NCI-H2029 (cell line): ENCODE measurements around the gene TXNDC15.
"Not testable (repeated sequence)": the region's sequence is repeated elsewhere in the genome, so short reads cannot be mapped to it uniquely, and the experiment has no call there.

Experiments used
- DNase-seq: peaks from one replicate; lab custom pipeline; 2025; lab: John Stamatoyannopoulos, UW

Gene TXNDC15

DNA sequence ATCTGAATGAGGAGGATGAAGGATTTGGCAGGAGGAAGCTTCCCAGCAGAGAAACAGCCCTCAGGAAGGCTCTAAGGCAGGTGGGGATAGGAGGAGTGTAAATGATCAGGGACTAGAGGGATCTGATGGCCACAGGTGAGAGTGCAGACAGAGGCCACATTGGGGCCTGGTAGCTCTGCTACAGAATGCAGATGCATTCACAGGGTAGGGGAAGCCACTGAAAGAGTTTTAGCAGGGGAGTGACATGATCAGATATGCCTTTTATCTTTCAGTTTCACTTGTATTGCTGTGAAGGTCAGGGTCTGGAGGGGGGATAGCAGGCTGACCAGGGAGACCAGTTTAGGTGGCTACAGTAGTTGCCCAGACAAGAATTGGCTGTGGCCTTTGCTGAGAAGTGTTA, 3.0 kb downstream of the TXNDC15 start:
- no peak for DNase-seq

DNA sequence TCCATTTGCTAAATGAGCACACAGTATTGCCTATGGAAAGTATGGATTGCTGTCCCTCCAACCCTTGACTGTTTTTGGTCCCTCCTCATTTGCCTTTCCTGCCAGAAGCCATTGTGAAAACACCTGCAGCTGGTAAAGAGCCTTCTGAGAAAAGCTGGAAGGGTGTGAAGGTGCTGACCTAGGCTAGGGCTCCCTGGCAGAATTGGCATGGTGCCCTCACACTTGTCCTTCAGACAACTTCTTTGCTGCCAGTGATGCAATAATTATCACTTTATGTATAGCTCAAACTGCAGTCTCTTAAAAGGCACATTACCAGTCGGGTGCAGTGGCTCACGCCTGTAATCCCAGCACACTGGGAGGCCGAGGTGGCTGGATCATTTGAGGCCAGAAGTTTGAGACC, 4.2 kb downstream of the TXNDC15 start:
- DNase-seq = peak; percentile 58

DNA sequence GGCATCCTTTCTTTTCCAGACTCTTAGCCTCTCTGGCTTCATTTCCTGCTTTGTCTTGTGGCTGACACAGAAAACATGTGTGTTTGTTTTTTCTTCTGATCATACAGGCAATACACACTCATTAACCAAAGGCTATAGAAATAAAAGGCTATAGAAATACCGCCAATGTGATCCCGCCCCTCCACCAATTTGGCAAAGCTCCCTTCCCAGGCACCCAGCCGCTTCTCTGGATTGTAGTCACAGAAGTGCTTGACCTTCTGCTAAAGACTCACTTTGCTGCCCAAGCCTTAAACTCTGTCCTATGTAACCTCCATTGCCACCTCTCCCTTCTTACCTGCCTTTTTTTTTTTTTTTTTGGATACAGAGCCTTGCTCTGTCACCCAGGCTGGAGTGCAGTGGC, 5.3 kb downstream of the TXNDC15 start:
- DNase-seq = peak; percentile 53

DNA sequence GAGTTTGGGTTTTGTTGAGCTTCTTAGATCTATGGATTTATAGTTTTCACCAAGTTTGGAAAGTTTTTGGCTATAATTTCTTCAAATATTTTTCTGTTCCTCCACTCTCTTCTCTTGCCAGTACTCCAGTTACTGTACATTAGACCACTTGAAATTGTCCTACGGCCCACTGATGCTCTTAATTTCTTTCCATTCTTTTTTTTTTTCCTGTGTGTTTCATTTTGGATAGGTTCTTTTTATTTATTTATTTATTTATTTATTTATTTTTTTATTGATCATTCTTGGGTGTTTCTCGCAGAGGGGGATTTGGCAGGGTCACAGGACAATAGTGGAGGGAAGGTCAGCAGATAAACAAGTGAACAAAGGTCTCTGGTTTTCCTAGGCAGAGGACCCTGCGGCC, 6.8 kb downstream of the TXNDC15 start:
- not testable (repeated sequence) for DNase-seq

DNA sequence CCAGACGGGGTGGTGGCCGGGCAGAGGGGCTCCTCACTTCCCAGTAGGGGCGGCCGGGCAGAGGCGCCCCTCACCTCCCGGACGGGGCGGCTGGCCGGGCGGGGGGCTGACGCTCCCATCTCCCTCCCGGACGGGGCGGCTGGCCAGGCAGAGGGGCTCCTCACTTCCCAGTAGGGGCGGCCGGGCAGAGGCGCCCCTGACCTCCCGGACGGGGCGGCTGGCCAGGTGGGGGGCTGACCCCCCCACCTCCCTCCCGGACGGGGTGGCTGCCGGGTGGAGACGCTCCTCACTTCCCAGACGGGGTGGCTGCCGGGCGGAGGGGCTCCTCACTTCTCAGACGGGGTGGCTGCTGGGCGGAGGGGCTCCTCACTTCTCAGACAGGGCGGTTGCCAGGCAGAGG, 7.5 kb downstream of the TXNDC15 start:
- DNase-seq = not testable (repeated sequence)

DNA sequence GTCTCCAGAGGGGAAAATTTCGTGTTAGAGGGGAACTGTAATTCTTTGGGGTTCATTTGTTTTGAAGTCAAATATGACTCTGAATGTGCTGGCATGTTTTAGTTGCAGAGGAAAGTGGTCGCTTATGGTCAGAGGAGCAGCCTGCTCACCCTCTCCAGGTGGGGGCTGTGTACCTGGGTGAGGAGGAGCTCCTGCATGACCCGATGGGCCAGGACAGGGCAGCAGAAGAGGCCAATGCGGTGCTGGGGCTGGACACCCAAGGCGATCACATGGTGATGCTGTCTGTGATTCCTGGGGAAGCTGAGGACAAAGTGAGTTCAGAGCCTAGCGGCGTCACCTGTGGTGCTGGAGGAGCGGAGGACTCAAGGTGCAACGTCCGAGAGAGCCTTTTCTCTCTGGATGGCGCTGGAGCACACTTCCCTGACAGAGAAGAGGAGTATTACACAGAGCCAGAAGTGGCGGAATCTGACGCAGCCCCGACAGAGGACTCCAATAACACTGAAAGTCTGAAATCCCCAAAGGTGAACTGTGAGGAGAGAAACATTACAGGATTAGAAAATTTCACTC, 13.5 kb downstream of the TXNDC15 start:
- no peak for DNase-seq

DNA sequence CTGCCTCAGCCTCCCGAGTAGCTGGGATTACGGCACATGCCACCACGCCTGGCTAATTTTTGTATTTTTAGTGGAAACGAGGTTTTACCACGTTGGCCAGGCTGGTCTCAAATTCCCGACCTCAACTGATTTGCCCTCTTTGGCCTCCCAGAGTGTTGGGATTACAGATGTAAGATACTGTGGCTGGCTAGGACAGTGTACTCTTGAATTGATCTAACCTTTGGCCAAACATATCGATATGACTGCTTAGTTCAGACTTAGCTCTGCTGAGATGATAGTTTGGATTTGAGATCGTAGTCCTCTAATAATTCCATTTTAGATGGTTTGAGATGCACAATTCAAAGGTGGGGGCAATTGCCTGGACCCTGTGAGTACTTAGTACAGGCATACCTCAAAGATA, 15.2 kb downstream of the TXNDC15 start:
- no peak for DNase-seq

DNA sequence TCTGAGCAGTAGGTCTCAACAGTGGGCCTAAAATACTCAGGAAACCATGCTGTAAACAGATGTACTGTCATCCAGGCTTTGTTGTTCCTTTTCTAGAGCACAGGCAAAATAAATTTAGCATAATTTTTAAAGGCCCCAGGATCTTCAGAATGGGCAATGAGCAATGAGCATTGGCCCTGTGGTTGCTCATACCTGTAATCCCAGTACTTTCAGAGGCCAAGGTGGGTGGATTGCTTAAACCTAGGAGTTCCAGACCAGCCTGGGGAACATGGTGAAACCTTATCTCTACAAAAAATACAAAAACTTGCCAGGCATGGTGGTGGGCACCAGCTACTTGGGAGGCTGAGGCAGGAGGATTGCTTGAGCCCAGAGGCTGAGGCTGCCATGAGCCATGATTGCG, 17.3 kb downstream of the TXNDC15 start:
- no peak for DNase-seq

DNA sequence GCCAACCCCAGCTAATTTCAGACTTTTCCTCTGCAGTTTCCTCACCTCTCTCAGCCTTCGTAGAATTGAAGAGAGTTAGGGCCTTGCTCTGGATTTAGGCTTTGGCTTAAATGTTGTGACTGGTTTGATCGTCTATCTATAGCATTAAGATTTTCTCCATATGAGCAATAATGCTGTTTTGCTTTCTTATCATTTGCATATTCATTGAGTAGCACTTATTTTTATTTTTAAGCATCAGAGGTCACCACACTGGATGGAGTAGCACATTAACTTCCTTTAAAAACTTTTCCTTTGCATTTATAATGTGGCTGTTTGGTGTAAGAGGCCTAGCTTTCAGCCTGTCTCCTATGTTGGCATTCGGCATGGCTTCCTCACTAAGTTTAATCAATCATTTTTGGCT, 18.1 kb downstream of the TXNDC15 start:
- DNase-seq = no peak

DNA sequence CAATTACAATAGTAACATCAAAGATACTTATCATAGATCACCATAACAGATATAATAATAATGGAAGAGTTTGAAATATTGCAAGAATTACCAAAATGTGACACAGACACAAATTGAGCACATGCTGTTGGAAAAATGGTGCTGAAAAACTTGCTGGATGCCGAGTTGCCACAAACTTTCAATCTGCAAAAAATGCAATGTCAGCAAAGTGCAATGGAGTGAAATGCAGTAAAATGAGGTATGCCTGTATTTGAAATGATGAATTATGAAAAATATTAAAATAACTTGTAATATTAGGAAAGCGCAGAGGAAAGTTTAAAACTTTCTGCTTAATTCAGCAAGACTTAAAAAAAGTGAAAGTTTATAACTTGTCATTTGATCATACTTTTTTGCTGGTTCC, 18.8 kb downstream of the TXNDC15 start:
- no peak for DNase-seq

DNA sequence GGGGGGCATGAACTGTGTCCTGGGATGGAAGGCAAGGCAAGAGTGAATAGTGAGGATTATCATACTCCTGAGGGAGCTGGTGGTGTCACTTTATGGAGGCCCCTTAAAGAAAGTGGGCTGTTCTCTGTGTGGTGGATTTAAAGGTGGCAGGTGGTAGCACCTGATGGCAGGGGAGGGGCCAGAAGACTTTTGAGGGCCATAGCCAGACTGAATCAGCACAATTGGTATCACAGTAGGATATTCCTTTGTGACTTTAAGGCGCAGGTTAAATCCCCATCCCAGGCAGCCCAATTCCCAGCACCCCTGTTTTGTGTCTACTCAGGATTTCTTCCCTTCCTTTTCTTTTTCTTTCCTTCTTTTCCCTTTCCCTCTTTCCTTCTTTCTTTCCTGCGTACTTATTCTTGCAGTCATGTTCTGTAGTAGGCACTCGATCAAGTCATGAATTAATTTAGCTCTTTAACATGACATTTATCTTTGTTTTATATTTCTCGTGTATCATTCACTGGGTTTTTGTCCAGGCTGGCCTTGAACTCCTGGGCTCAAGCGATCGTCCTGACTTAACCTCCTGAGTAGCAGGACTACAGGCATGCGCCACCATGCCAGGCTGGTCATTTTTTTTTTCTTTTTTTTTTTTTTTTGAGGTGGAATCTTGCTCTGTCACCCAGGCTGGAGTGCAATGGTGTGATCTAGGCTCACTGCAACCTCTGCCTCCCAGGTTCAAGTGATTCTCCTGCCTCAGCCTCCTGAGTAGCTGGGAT, 19.8 kb downstream of the TXNDC15 start:
- DNase-seq = no peak

DNA sequence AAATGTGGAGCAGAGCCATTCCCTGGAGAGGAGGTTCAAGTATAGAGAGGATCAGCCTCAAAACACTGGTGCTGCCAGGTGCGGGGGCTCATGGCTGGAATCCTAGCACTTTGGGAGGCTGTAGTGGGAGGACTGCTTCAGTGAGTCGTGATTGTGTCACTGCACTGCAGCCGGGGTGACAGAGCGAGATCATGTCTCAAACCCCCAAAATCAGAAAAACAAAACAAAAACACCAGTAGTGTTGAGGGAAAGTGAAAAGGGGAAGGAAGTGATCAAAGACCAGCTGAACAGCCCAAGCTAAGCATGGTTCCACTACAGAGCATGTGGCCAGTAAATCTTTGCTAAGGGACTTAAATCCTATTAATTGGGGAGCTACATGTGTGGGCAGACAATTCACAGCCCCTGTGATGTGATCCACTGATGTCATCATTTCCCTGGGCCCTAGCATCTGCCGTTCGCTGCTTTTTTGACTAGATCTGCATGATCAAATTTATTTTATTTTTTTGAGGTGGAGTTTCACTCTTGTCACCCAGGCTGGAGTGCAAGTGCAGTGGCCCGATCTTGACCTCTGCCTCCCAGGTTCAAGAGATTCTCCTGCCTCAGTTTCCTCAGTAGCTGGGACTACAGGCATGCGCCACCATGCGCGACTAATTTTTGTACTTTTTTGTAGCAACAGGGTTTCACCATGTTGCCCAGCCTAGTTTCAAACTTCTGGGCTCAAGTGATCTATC, 28.1 kb downstream of the TXNDC15 start:
- DNase-seq = no peak

DNA sequence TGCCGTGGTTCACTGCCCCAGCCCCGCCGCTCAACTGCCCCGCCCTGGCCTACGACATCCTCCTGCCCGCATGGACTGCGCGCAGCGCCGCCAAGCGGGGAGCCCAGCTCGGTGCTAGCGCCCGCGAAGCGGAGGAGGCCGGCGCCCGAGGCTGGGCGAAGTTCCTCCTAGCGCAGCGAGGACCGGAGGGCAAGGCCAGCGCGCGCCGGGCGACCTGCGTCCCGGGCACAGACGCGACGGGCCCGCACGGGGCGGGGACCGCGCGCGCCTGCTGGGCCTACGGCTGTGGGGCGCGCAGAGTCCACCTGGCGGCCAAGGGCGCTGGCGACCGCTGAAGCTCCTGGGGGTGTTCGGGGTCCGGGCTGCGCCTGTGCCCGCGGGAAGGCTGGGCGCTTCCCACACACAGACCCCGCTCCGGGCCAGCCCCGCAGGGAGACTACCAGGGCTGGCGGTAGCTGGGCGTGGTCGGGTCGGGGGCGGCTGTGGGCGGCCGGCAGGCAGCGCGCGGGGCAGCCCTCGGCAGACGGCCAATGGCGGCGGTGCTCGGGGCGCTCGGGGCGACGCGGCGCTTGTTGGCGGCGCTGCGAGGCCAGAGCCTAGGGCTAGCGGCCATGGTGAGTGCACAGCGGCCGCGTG, 30.6 kb downstream of the TXNDC15 start, which contains the start of gene PCBD2:
TSS of gene PCBD2 (plus strand) at position 522 of the 636 bp plus-strand sequence. CDS start at position 531, 9 bp downstream.
- DNase-seq = peak; percentile 92

DNA sequence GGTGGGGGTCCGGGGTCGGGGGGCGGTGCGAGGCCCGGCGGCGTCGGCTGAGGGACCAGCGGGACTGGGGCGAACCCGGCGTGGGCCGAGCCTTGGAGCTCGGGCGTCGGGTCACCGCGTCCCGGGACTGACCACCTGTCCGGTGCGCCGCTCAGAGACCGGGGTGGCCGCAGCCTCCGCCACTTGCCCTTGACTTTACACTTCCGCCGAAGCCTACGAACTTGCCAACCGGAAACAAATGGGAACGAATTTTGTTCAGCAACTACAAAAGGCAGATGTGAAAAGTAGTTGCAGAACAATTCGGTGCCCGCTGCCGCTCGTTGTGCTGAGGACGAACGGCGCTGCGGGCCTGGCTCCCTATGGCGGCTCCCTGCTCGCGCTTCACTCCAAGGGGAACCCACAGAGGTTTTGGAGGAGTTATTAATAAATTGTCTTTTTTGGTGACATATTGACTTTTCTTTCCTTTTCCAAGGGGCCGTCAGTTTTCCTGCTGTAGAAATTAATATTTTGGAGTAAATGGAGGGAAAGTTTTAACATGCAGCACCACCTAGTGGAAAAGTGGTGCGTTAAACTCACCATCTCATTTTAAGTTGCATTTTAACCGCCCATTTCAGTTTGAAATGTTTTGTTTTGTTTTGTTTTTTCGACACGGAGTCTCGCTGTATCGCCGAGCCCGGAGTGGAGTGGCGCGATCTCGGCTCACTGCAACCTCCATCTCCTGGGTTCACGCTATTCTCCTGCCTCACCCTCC, 31.2 kb downstream of the TXNDC15 start:
- peak; percentile 75 for DNase-seq

DNA sequence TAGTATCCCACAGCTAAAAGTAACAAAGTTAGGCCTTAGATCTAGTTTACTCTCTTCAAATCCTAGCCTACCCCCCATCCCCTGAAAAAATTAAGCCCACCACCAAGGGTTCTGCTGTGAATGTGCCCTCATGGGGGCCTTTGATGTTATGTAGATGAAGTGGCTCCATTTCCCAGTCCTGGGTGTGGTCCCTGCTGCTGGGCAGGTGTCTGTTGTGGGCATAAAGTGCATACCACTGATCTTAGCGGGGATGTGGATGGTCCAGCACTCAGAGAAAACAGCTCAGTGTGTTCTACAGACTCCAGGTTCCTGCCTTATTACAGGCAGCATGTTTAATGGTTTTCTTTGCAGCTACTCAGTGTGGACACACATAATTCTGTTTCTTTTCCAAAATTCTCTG, 32.6 kb downstream of the TXNDC15 start:
- DNase-seq = no peak

DNA sequence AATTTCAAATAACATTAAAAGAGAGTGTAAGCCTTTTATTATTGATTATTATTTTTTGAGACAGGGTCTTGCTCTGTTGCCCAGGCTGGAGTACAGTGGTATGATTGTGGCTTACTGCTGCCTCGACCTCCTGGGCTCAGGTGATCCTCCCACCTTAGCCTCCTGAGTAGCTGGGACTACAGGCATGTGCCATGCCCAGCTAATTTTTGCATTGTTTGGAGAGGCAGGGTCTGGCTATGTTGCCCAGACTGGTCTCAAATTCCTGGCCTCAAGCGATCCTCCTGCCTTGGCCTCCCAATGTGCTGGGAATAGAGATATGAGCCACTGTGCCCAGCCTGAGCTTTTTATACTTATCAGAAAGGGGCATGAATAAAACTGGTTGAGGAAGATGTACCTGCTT, 36.6 kb downstream of the TXNDC15 start:
- not testable (repeated sequence) for DNase-seq

DNA sequence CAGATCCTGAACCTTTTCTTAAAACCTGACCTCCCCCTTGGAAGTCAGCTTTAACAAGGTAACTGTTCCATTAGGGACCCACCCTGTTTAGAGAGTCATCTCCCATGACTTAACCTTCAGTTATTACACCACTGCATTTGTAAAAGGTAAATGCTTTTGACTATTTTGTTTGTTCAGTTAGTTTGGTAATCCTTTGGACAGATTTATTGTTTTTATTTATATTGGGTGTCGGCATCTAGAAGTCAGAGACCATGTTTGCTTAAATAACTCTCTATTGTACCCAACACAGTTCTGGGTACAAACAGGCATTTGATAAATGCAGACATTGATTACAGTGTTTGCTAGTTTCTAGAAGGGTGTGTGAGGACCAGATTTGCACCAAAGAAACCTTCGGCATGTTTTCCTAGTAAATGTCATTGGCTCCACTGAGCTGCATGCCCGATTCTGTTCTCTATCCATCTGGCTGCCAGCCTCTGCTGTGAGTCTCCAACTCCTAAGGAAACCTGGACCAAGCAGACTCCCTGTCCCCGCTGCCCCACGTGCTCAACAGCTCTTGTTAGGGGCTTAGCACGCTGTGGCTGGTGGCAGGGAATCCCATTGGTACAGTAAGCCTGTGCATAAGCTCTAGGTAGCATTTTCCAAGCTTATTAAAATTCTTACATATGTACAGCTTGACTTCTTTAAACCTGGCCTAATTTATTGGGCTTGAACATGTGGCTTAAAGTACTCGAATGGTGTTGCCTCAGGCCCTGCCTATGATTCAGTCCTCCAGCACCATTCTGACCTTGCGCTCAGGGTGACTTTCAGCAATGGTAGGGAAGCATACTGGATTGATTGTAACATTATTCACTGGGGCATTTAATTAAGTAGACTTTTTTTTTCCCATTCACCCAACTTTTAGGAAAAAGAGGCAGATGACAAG, 37.4 kb downstream of the TXNDC15 start:
- DNase-seq = no peak

DNA sequence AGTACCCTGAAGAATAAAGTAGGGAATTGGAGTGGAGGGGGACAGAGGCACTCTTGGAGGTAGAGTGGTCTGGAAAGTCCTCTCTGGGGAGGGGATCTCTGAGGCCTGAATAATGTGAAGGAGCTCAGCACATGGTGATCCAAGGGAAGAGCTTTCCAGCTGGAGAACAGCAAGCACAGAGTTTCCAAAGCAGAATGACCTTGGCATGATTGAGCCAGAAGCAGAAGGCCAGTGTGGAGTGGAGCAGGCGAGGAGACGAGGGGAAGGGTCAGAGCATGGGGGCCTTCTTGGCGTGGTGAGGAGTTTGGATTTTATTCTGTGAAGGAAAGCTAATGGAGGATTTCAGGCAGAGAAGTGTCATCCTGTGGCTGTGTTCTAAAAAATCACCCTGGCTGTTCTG, 39.1 kb downstream of the TXNDC15 start:
- DNase-seq = no peak

DNA sequence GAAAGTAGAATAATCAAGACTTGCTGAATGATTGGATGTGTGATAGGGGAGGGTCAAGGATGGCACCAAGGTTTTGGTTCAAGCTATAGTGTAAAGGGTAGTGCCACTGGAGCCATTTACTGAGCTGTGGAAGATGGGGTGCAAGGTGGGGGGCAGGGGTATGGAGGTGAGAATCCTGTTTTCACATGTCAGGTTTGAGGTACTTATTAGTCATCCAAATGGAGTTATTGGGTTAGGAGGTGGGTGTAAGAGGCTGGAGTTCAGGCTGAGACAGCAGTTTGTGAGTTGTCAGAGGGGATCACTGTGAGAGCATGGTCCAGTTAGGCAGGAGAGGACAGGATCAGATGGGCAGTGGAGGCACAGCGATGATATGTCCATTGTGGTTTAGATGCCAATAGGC, 39.6 kb downstream of the TXNDC15 start:
- DNase-seq = no peak

DNA sequence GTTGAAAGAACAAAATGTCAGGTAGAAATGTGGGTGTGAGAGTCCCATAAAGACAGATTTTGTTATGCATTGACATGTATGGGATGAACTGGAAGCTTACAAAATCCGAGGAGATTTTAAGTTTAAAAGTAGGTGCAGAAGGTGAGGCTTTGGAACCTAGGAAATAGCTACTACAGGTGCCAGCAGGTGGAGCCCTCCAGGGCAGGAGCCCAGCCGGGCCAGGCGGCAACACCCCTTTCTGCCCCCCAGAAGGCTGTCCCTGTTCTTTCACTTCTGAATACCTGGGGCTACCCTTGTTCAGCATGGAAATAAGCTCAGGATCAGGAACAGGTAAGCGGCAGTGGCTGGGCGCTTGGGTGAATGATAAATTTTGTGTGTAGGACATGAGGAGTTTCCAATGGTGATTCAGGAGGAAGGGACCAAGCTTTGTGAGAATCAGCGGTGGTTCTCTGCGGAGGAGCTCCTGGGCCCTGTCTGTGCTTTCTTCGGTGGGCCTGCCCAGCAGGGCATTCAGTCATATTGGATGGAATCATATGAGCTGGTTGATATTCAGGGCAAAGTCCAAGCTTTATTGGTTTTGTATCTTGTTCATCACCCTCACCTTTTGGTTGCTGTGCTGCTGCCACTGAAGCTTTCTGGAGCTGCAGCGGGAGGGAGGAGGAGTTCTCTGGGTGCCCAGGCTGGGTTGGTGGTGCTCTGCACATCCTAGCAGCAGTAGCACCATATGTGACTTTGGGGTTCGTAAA, 43.1 kb downstream of the TXNDC15 start:
- DNase-seq = no peak
